HEK293 (cell line): ENCODE results near the gene TRIM47.
A peak's percentile ranks its signal among the peaks of the same experiment; 100 is the strongest.

Experiments used
- CTCF ChIA-PET: fragments of 350-600 bp; formaldehyde crosslinking; extraction: SDS; loops from one replicate; lab custom pipeline; 2021; ENCODE audit warnings: antibody characterized with exemption; lab: Yijun Ruan, JAX
- POLR2A ChIA-PET: fragments of 300-600 bp; formaldehyde crosslinking; extraction: SDS; loops from one replicate; lab custom pipeline; 2020; ENCODE audit warnings: antibody characterized with exemption, inconsistent platforms; lab: Yijun Ruan, JAX
- H3K27ac ChIP-seq: fragments of 200-500 bp; sonication (Bioruptor generic); 2 replicates; pipeline ENCODE4 v1.5.1; 2014; ENCODE audit warnings: low read depth, low read length, control low read depth, inconsistent platforms; ENCODE audit errors: extremely low read depth
- H3K36me3 ChIP-seq, 2 experiments: fragments of 200-500 bp in 1 of 2; sonication (Bioruptor generic) in 1 of 2; 1 replicate in 1 of 2; 2 replicates in 1 of 2; pipeline ENCODE4 v1.5.1; 2014 to 2017; ENCODE audit warnings: inconsistent platforms in 2 of 2, low read length in 2 of 2; ENCODE audit not compliant: control insufficient read depth in 2 of 2, insufficient read depth in 1 of 2
- H3K4me1 ChIP-seq: fragments of 200-500 bp; sonication (Bioruptor generic); 2 replicates; pipeline ENCODE4 v1.5.1; 2014; ENCODE audit warnings: mild to moderate bottlenecking, low read length, inconsistent platforms; ENCODE audit not compliant: control insufficient read depth, insufficient read depth
- H3K4me3 ChIP-seq: 2 replicates; pipeline ENCODE4 v1.5.1; 2011; ENCODE audit warnings: low read depth, mild to moderate bottlenecking, control low read depth, low read length, moderate library complexity
- H3K9me3 ChIP-seq: fragments of 200-500 bp; sonication (Bioruptor generic); 2 replicates; pipeline ENCODE4 v1.5.1; 2014; ENCODE audit warnings: low read depth, low read length, inconsistent platforms; ENCODE audit not compliant: control insufficient read depth, insufficient read depth
- CTCF ChIP-seq: fragments of 450-650 bp; formaldehyde crosslinking; IDR thresholded peaks from 2 replicates; pipeline ENCODE4 v1.5.1; 2016; ENCODE audit warnings: missing biosample characterization, missing genetic modification characterization
- GLIS1 ChIP-seq: fragments of 450-650 bp; formaldehyde crosslinking; IDR thresholded peaks from 2 replicates; pipeline ENCODE4 v1.5.1; 2016; ENCODE audit warnings: missing biosample characterization, missing genetic modification characterization
- GLIS2 ChIP-seq: fragments of 450-650 bp; formaldehyde crosslinking; IDR thresholded peaks from 2 replicates; pipeline ENCODE4 v1.5.1; 2016; ENCODE audit warnings: missing biosample characterization, missing genetic modification characterization
- KLF16 ChIP-seq: fragments of 450-650 bp; formaldehyde crosslinking; IDR thresholded peaks from 2 replicates; pipeline ENCODE4 v1.5.1; 2017; ENCODE audit warnings: missing biosample characterization, missing genetic modification characterization
- KLF17 ChIP-seq: fragments of 450-650 bp; formaldehyde crosslinking; IDR thresholded peaks from 2 replicates; pipeline ENCODE4 v1.5.1; 2016; ENCODE audit warnings: missing biosample characterization, missing genetic modification characterization
- MZF1 ChIP-seq: fragments of 450-650 bp; formaldehyde crosslinking; IDR thresholded peaks from 2 replicates; pipeline ENCODE4 v1.5.1; 2017; ENCODE audit warnings: missing biosample characterization, missing genetic modification characterization, borderline replicate concordance
- PATZ1 ChIP-seq: fragments of 450-650 bp; formaldehyde crosslinking; IDR thresholded peaks from 2 replicates; pipeline ENCODE4 v1.5.1; 2016; ENCODE audit warnings: missing biosample characterization, missing genetic modification characterization
- PRDM1 ChIP-seq: fragments of 450-650 bp; formaldehyde crosslinking; IDR thresholded peaks from 2 replicates; pipeline ENCODE4; 2016; ENCODE audit warnings: missing biosample characterization, missing genetic modification characterization
- SCRT2 ChIP-seq: fragments of 450-650 bp; formaldehyde crosslinking; IDR thresholded peaks from 2 replicates; pipeline ENCODE4 v1.5.1; 2016; ENCODE audit warnings: missing biosample characterization, missing genetic modification characterization
- ZBTB10 ChIP-seq: fragments of 450-650 bp; formaldehyde crosslinking; IDR thresholded peaks from 2 replicates; pipeline ENCODE4 v1.5.1; 2016; ENCODE audit warnings: missing biosample characterization, missing genetic modification characterization
- ZBTB17 ChIP-seq: fragments of 450-650 bp; formaldehyde crosslinking; IDR thresholded peaks from 2 replicates; pipeline ENCODE4 v1.5.1; 2016; ENCODE audit warnings: missing biosample characterization, missing genetic modification characterization
- ZBTB48 ChIP-seq: fragments of 450-650 bp; formaldehyde crosslinking; IDR thresholded peaks from 2 replicates; pipeline ENCODE4 v1.5.1; 2016; ENCODE audit warnings: missing biosample characterization, missing genetic modification characterization
- ZFHX2 ChIP-seq: fragments of 450-650 bp; formaldehyde crosslinking; conservative IDR thresholded peaks from 2 replicates; pipeline ENCODE4 v1.5.1; 2016; ENCODE audit warnings: missing biosample characterization, missing genetic modification characterization
- ZNF23 ChIP-seq: fragments of 450-650 bp; formaldehyde crosslinking; IDR thresholded peaks from 2 replicates; pipeline ENCODE4 v1.5.1; 2016; ENCODE audit warnings: missing biosample characterization, missing genetic modification characterization, borderline replicate concordance
- ZNF335 ChIP-seq: fragments of 450-650 bp; formaldehyde crosslinking; conservative IDR thresholded peaks from 2 replicates; pipeline ENCODE4 v1.5.1; 2016; ENCODE audit warnings: missing biosample characterization, missing genetic modification characterization
- ZNF350 ChIP-seq: fragments of 450-650 bp; formaldehyde crosslinking; IDR thresholded peaks from 2 replicates; pipeline ENCODE4 v1.5.0; 2017; ENCODE audit warnings: missing biosample characterization, mild to moderate bottlenecking, missing genetic modification characterization
- ZNF549 ChIP-seq: fragments of 450-650 bp; IDR thresholded peaks from 2 replicates; pipeline ENCODE4 v1.5.1; 2018; ENCODE audit warnings: missing biosample characterization, missing genetic modification characterization, mild to moderate bottlenecking, inconsistent platforms, moderate library complexity

The TRIM47 gene

GRCh38 chr17:75854881-75855309 lies 23.5 kb downstream of the TRIM47 start:
- ChIA-PET POLR2A (interaction anchor here (0.5 to 4.1 kb wide), 61 partner anchors 9 to 1558 kb away, joined by 3 to 34 read pairs (median 5); partner anchors contain the start of genes ACOX1, FBF1, GALK1 and MRPL38), CTCF (interaction anchor here (0.5 to 3.8 kb wide), 15 partner anchors 8 to 163 kb away, joined by 3 to 13 read pairs (median 4); partner anchors contain the start of genes MRPL38, TRIM47, TRIM65 and UNK)
- TF ChIP-seq ZNF23 (tag by site-specific recombination) = no peak
- peak; percentile 73; the same call in 1 of the 2 replicates for TF ChIP-seq ZFHX2 (tag by site-specific recombination)
- peak; percentile 77 for TF ChIP-seq GLIS2 (tag by site-specific recombination)
- TF ChIP-seq CTCF (tag by site-specific recombination) = peak; percentile 14; the same call in 1 of the 2 replicates
- TF ChIP-seq ZBTB10 (tag by site-specific recombination) = 0 out of 2 replicates have a peak, but pooled peaks have one; percentile 26
- TF ChIP-seq GLIS1 (tag by site-specific recombination) = peak; percentile 63
- no peak for TF ChIP-seq ZBTB48 (tag by site-specific recombination)
- TF ChIP-seq KLF16 (tag by site-specific recombination) = peak; percentile 26; the same call in 1 of the 2 replicates
- TF ChIP-seq ZNF350 (tag by site-specific recombination) = no peak
- peak; percentile 42; the same call in 1 of the 2 replicates for TF ChIP-seq KLF17 (tag by site-specific recombination)
- TF ChIP-seq PATZ1 = peak; percentile 50
- peak; percentile 41 for TF ChIP-seq ZNF335
- no peak for TF ChIP-seq ZNF549 (tag by site-specific recombination)
- TF ChIP-seq, all 188 proteins: peak for 9
- H3K27ac ChIP-seq = peak overlapping the region; percentile 61
- H3K9me3 ChIP-seq = no peaks in the 10 kb centered on the region
- H3K36me3 ChIP-seq = peaks cover 7 to 17% of the 10 kb centered on the region in 2 experiments
- peaks cover 8% of the 10 kb centered on the region for H3K4me1 ChIP-seq
- H3K4me3 ChIP-seq = peak overlapping the region; percentile 74

GRCh38 chr17:75854101-75854748 lies 24.2 kb downstream of the TRIM47 start:
- peaks cover 7 to 24% of the 10 kb centered on the region in 2 experiments for H3K36me3 ChIP-seq
- TF ChIP-seq ZNF335 (peak; percentile 66), KLF16 (tag by site-specific recombination) (no peak), PRDM1 (0 out of 2 replicates have a peak, but pooled peaks have one; percentile 15), SCRT2 (tag by site-specific recombination) (peak; percentile 90), ZBTB17 (peak; percentile 52; the same call in 1 of the 2 replicates), MZF1 (tag by site-specific recombination) (no peak)
- TF ChIP-seq, all 188 proteins: peak for 4
- Histone ChIP-seq H3K27ac (peak overlapping the region; percentile 61), H3K4me1 (peaks cover 8% of the 10 kb centered on the region), H3K4me3 (peak overlapping the region; percentile 74), H3K9me3 (no peaks in the 10 kb centered on the region)
- CTCF ChIA-PET = interaction anchor here (0.5 to 3.8 kb wide), 8 partner anchors 9 to 164 kb away, joined by 3 to 10 read pairs (median 4); partner anchors contain the start of gene GALK1
- POLR2A ChIA-PET = interaction anchor here (0.6 to 4.1 kb wide), 19 partner anchors 8 to 371 kb away, joined by 3 to 34 read pairs (median 6); partner anchors contain the start of genes TRIM47 and TRIM65
